GM23338 (cell line): ENCODE data around the gene ITPRIPL1. TPM values are rescaled to one million over a fixed set of nuclear protein-coding genes. Genes with fewer than 3 reads are reported as not detected.

ENCODE experiments used
- ATAC-seq: fragments of 200-7000 bp; cut with Tn5 transposase; 3 replicates; pipeline ENCODE4 v1.9.1; 2020
- DNase-seq: peaks from one replicate; pipeline ENCODE4 v3.0.0-alpha.2; 2015; ENCODE audit warnings: low spot score
- H2AFZ ChIP-seq: fragments of 200-600 bp; sonication (generic); 2 replicates; pipeline ENCODE4 v1.8.0; 2016; ENCODE audit warnings: antibody characterized with exemption, mild to moderate bottlenecking, moderate library complexity
- H3F3A ChIP-seq: fragments of 200-600 bp; sonication (generic); replicated peaks from 2 replicates; pipeline ENCODE4 v1.8.0; 2017; ENCODE audit warnings: antibody characterized with exemption, mixed run types, low read depth
- H3K27ac ChIP-seq: fragments of 200-600 bp; sonication (generic); 2 replicates; pipeline ENCODE4 v1.6.1; 2016; ENCODE audit warnings: low read depth
- H3K27me3 ChIP-seq: fragments of 200-600 bp; sonication (generic); 2 replicates; pipeline ENCODE4 v1.8.0; 2016; ENCODE audit warnings: mild to moderate bottlenecking, mixed run types, moderate library complexity; ENCODE audit not compliant: insufficient read depth
- H3K36me3 ChIP-seq: fragments of 200-600 bp; sonication (generic); 2 replicates; pipeline ENCODE4 v1.8.0; 2016; ENCODE audit warnings: mild to moderate bottlenecking; ENCODE audit not compliant: insufficient read depth
- H3K4me1 ChIP-seq: fragments of 200-600 bp; sonication (generic); 2 replicates; pipeline ENCODE4 v1.8.0; 2016; ENCODE audit warnings: mild to moderate bottlenecking, moderate library complexity; ENCODE audit not compliant: insufficient read depth
- H3K4me2 ChIP-seq: fragments of 200-600 bp; sonication (generic); 2 replicates; pipeline ENCODE4 v1.7.1; 2017; ENCODE audit warnings: mixed run types
- H3K4me3 ChIP-seq: fragments of 200-600 bp; sonication (generic); 2 replicates; pipeline ENCODE4 v1.6.1; 2016; ENCODE audit warnings: mixed run types
- H3K79me2 ChIP-seq: fragments of 200-600 bp; sonication (generic); replicated peaks from 2 replicates; pipeline ENCODE4 v1.8.0; 2017; ENCODE audit warnings: mild to moderate bottlenecking; ENCODE audit not compliant: insufficient read depth
- H3K9me2 ChIP-seq: fragments of 200-600 bp; sonication (generic); 2 replicates; pipeline ENCODE4 v1.8.0; 2017; ENCODE audit not compliant: insufficient read depth
- H4K20me1 ChIP-seq: fragments of 200-600 bp; sonication (generic); replicated peaks from 2 replicates; pipeline ENCODE4 v1.8.0; 2017; ENCODE audit warnings: mild to moderate bottlenecking; ENCODE audit not compliant: insufficient read depth
- H3K27ac Mint-ChIP-seq: 2 replicates; pipeline ENCODE4 v1.8.0; 2020; ENCODE audit warnings: inconsistent platforms, mild to moderate bottlenecking, moderate library complexity, mixed read lengths
- H3K27me3 Mint-ChIP-seq: 3 replicates; pipeline ENCODE4 v1.8.0; 2022; ENCODE audit warnings: low read depth, mild to moderate bottlenecking, moderate library complexity, mixed read lengths, inconsistent platforms; ENCODE audit not compliant: insufficient read depth, poor library complexity
- H3K36me3 Mint-ChIP-seq: 3 replicates; pipeline ENCODE4 v1.8.0; 2021; ENCODE audit warnings: low read depth, mild to moderate bottlenecking, inconsistent platforms, moderate library complexity, mixed read lengths
- H3K4me1 Mint-ChIP-seq: 3 replicates; pipeline ENCODE4 v1.8.0; 2020; ENCODE audit warnings: mild to moderate bottlenecking, inconsistent platforms, mixed read lengths
- H3K4me3 Mint-ChIP-seq: 3 replicates; pipeline ENCODE4 v1.8.0; 2021; ENCODE audit warnings: moderate library complexity, mild to moderate bottlenecking, inconsistent platforms, mixed read lengths
- H3K9me3 Mint-ChIP-seq: 3 replicates; pipeline ENCODE4 v1.8.0; 2020; ENCODE audit warnings: moderate library complexity, mild to moderate bottlenecking, inconsistent platforms, mixed read lengths
- CREB1 ChIP-seq: fragments of 250-450 bp; sonication (Bioruptor Pico); IDR thresholded peaks from 2 replicates; pipeline ENCODE4 v1.5.0; 2020; ENCODE audit warnings: low read depth, mild to moderate bottlenecking, moderate library complexity
- CTCF ChIP-seq, 2 experiments: fragments of 200-600 bp in 1 of 2; sonication (generic) in 1 of 2; conservative IDR thresholded peaks; 2 replicates each; pipeline versions ENCODE4 v1.5.1 to v1.6.1; 2016 to 2017; ENCODE audit warnings: antibody characterized with exemption in 2 of 2, low read depth in 2 of 2, mild to moderate bottlenecking in 2 of 2, moderate library complexity in 1 of 2
- EZH2 ChIP-seq: fragments of 200-600 bp; sonication (generic); IDR thresholded peaks from one replicate; pipeline ENCODE4 v1.8.0; 2017; ENCODE audit warnings: antibody characterized with exemption, mild to moderate bottlenecking, low read depth; ENCODE audit not compliant: unreplicated experiment
- NANOG ChIP-seq: IDR thresholded peaks from 2 replicates; pipeline ENCODE4 v1.6.1; 2016; ENCODE audit warnings: antibody characterized with exemption, borderline replicate concordance
- POLR2AphosphoS5 ChIP-seq: IDR thresholded peaks from 2 replicates; pipeline ENCODE4 v1.6.1; 2016; ENCODE audit warnings: antibody characterized with exemption, low read depth
- REST ChIP-seq: IDR thresholded peaks from one replicate; pipeline ENCODE4 v1.6.1; 2018; ENCODE audit warnings: antibody characterized with exemption; ENCODE audit not compliant: unreplicated experiment
- STAT1 ChIP-seq: IDR thresholded peaks from one replicate; pipeline ENCODE4 v1.6.1; 2016; ENCODE audit warnings: antibody characterized with exemption; ENCODE audit not compliant: unreplicated experiment
- ZNF331 ChIP-seq: fragments of 250-450 bp; sonication (Bioruptor Pico); IDR thresholded peaks from 2 replicates; pipeline ENCODE4 v1.5.0; 2020; ENCODE audit warnings: low read depth, mild to moderate bottlenecking, moderate library complexity
- polyA plus RNA-seq: library from polyadenylated mRNA; unstranded; fragments of >200 nt; fragmentation: Nextera tagmentation; extraction: Ambion mirVana; gene quantifications from 2 replicates; pipeline ENCODE4 v1.2.1, GENCODE V29; 2016
- total RNA-seq: library from RNA; depleted of rRNA; stranded (reverse); fragments of >200 nt; shearing (Covaris generic); gene quantifications from 2 replicates; pipeline ENCODE4 v1.2.3, GENCODE V29; 2014

Gene ITPRIPL1
- total and polyA plus RNA-seq, 2 experiments from 2014 or later: 5.3 to 14.0 TPM

GRCh38 chr2:96316999-96317398 lies 8.1 kb upstream of the ITPRIPL1 start:
- H3K27ac Mint-ChIP-seq: no peak overlapping the region
- no peak overlapping the region for H2AFZ ChIP-seq
- no peak for TF ChIP-seq REST
- TF ChIP-seq POLR2AphosphoS5: no peak
- no peak for TF ChIP-seq STAT1
- no peak for TF ChIP-seq EZH2
- no peak for TF ChIP-seq CTCF (conservative IDR thresholded peaks at IDR 0.05; ENCODE audit: low read depth in 2 of 2)
- no peak for TF ChIP-seq ZNF331 (CRISPR knock-in tag)
- no peak for TF ChIP-seq NANOG
- no peak for TF ChIP-seq CREB1 (CRISPR knock-in tag)
- no peaks in the 10 kb centered on the region; the same call in 1 of the 2 replicates for H3K36me3 ChIP-seq
- H3K4me1 Mint-ChIP-seq: peaks cover 5% of the 10 kb centered on the region; the same call in 2 of the 3 replicates
- H3K79me2 ChIP-seq: no peaks in the 10 kb centered on the region
- DNase-seq (no peak), ATAC-seq (no peak)
- H3K27me3 ChIP-seq: peaks cover 35% of the 10 kb centered on the region
- peaks cover 6% of the 10 kb centered on the region; the same call in 1 of the 2 replicates for H3F3A ChIP-seq
- peaks cover 27% of the 10 kb centered on the region for H3K27me3 Mint-ChIP-seq
- H3K4me1 ChIP-seq: 0 out of 2 replicates have a peak, but pooled peaks cover 6% of the 10 kb centered on the region
- no peak overlapping the region for H3K4me2 ChIP-seq
- no peaks in the 10 kb centered on the region; the same call in 2 of the 3 replicates for H3K9me3 Mint-ChIP-seq
- H3K9me2 ChIP-seq: no peaks in the 10 kb centered on the region
- no peaks in the 10 kb centered on the region for H3K36me3 Mint-ChIP-seq
- no peaks in the 10 kb centered on the region for H4K20me1 ChIP-seq
- no peak overlapping the region for H3K4me3 ChIP-seq
- no peak overlapping the region for H3K4me3 Mint-ChIP-seq
- no peak overlapping the region for H3K27ac ChIP-seq

- Mint-ChIP-seq H3K4me1 (peaks cover 7% of the 10 kb centered on the region; the same call in 2 of the 3 replicates), H3K4me3 (no peak overlapping the region), H3K27ac (no peak overlapping the region), H3K9me3 (no peaks in the 10 kb centered on the region; the same call in 2 of the 3 replicates), H3K27me3 (peaks cover 33% of the 10 kb centered on the region), H3K36me3 (no peaks in the 10 kb centered on the region)
- no peaks in the 10 kb centered on the region for H4K20me1 ChIP-seq
- H3K27me3 ChIP-seq: peaks cover 41% of the 10 kb centered on the region
- H2AFZ ChIP-seq: no peak overlapping the region
- H3K4me2 ChIP-seq: no peak overlapping the region
- DNase-seq (no peak), ATAC-seq (no peak)
- no peak overlapping the region for H3K4me3 ChIP-seq
- H3K36me3 ChIP-seq: no peaks in the 10 kb centered on the region; the same call in 1 of the 2 replicates
- H3K9me2 ChIP-seq: no peaks in the 10 kb centered on the region
- H3K27ac ChIP-seq: no peak overlapping the region
- H3F3A ChIP-seq: peaks cover 8% of the 10 kb centered on the region; the same call in 1 of the 2 replicates
- H3K79me2 ChIP-seq: no peaks in the 10 kb centered on the region
- 0 out of 2 replicates have a peak, but pooled peaks cover 8% of the 10 kb centered on the region for H3K4me1 ChIP-seq
- TF ChIP-seq ZNF331 (CRISPR knock-in tag) (no peak), STAT1 (no peak), REST (no peak)
These were observed 7.5 kb upstream of the ITPRIPL1 start for GRCh38 chr2:96317584-96317997.
